Mononuclear cell (primary cell): ENCODE measurements around the gene NRSN2. TPM values are rescaled to one million over a fixed set of nuclear protein-coding genes. Genes with fewer than 3 reads are reported as not detected.

ENCODE experiments used
- H3K27me3 ChIP-seq: 2 replicates; pipeline ENCODE4 v1.6.0; 2011; ENCODE audit warnings: low read length, control low read depth; ENCODE audit not compliant: insufficient read depth
- H3K4me1 ChIP-seq: 2 replicates; pipeline ENCODE4 v1.5.1; 2011; ENCODE audit warnings: mild to moderate bottlenecking, low read length, control low read depth; ENCODE audit not compliant: insufficient read depth
- H3K4me3 ChIP-seq: 2 replicates; pipeline ENCODE4 v1.5.1; 2011; ENCODE audit warnings: mild to moderate bottlenecking, low read length, moderate library complexity
- H3K9me3 ChIP-seq: 2 replicates; pipeline ENCODE4 v1.5.1; 2011; ENCODE audit warnings: low read depth, mild to moderate bottlenecking, control low read depth, low read length
- total RNA-seq: library from RNA; depleted of rRNA; stranded (reverse); fragments of >200 nt; gene quantifications from one replicate; pipeline ENCODE4 v1.2.3, GENCODE V29; 2012

The NRSN2 gene
- total RNA-seq, 1 donor: 0.63 TPM

GRCh38 chr20:358891-359555 lies 12.1 kb downstream of the NRSN2 start:
- no peak overlapping the region for H3K4me3 ChIP-seq
- H3K4me1 ChIP-seq: peaks cover 26% of the 10 kb centered on the region
- H3K9me3 ChIP-seq: no peaks in the 10 kb centered on the region
- H3K27me3 ChIP-seq: no peaks in the 10 kb centered on the region

GRCh38 chr20:361561-361960 lies 14.7 kb downstream of the NRSN2 start:
- H3K9me3 ChIP-seq: no peaks in the 10 kb centered on the region
- H3K4me3 ChIP-seq: no peak overlapping the region
- H3K27me3 ChIP-seq: no peaks in the 10 kb centered on the region

GRCh38 chr20:362271-363254 lies 15.7 kb downstream of the NRSN2 start:
- Histone ChIP-seq H3K4me1 (peaks cover 29% of the 10 kb centered on the region), H3K4me3 (no peak overlapping the region), H3K27me3 (no peaks in the 10 kb centered on the region), H3K9me3 (no peaks in the 10 kb centered on the region)

More at GRCh38 chr20:361561-361960, 14.7 kb downstream of the NRSN2 start:
- peaks cover 29% of the 10 kb centered on the region for H3K4me1 ChIP-seq

GRCh38 chr20:363319-364078 lies 16.6 kb downstream of the NRSN2 start:
- H3K9me3 ChIP-seq: no peaks in the 10 kb centered on the region
- H3K4me3 ChIP-seq: no peak overlapping the region
- H3K4me1 ChIP-seq: peaks cover 29% of the 10 kb centered on the region
- H3K27me3 ChIP-seq: no peaks in the 10 kb centered on the region

- no peaks in the 10 kb centered on the region for H3K27me3 ChIP-seq
- peaks cover 29% of the 10 kb centered on the region for H3K4me1 ChIP-seq
- H3K9me3 ChIP-seq: no peaks in the 10 kb centered on the region
- H3K4me3 ChIP-seq: no peak overlapping the region
Observed at GRCh38 chr20:364905-365794, 18.2 kb downstream of the NRSN2 start.

- Histone ChIP-seq H3K4me1 (peaks cover 35% of the 10 kb centered on the region), H3K27me3 (no peaks in the 10 kb centered on the region), H3K4me3 (no peak overlapping the region), H3K9me3 (no peaks in the 10 kb centered on the region)
Observed at GRCh38 chr20:366041-366718, 19.3 kb downstream of the NRSN2 start.

GRCh38 chr20:366719-367485 lies 20.0 kb downstream of the NRSN2 start:
- Histone ChIP-seq H3K4me3 (no peak overlapping the region), H3K27me3 (no peaks in the 10 kb centered on the region), H3K9me3 (no peaks in the 10 kb centered on the region), H3K4me1 (peaks cover 35% of the 10 kb centered on the region)

- Histone ChIP-seq H3K9me3 (no peaks in the 10 kb centered on the region), H3K4me1 (peaks cover 35% of the 10 kb centered on the region), H3K4me3 (no peak overlapping the region), H3K27me3 (no peaks in the 10 kb centered on the region)
Observed at GRCh38 chr20:367486-367887, 20.6 kb downstream of the NRSN2 start.

GRCh38 chr20:368915-369314 lies 22.0 kb downstream of the NRSN2 start:
- H3K4me1 ChIP-seq: peaks cover 41% of the 10 kb centered on the region
- H3K27me3 ChIP-seq: no peaks in the 10 kb centered on the region
- H3K9me3 ChIP-seq: no peaks in the 10 kb centered on the region
- H3K4me3 ChIP-seq: no peak overlapping the region

- Histone ChIP-seq H3K9me3 (no peaks in the 10 kb centered on the region), H3K27me3 (no peaks in the 10 kb centered on the region), H3K4me1 (peaks cover 38% of the 10 kb centered on the region), H3K4me3 (no peak overlapping the region)
Observed at GRCh38 chr20:370151-370600, 23.3 kb downstream of the NRSN2 start.

GRCh38 chr20:370977-371754 lies 24.3 kb downstream of the NRSN2 start:
- Histone ChIP-seq H3K27me3 (no peaks in the 10 kb centered on the region), H3K4me1 (peaks cover 34% of the 10 kb centered on the region), H3K4me3 (no peak overlapping the region), H3K9me3 (no peaks in the 10 kb centered on the region)

GRCh38 chr20:371755-372542 lies 25.0 kb downstream of the NRSN2 start:
- Histone ChIP-seq H3K4me1 (peaks cover 34% of the 10 kb centered on the region), H3K4me3 (no peak overlapping the region), H3K9me3 (no peaks in the 10 kb centered on the region), H3K27me3 (no peaks in the 10 kb centered on the region)
